ENCODE data around the gene RNF157. TPM values are rescaled to one million over a fixed set of nuclear protein-coding genes. Genes with fewer than 3 reads are reported as not detected.

Gene RNF157
- total and polyA plus RNA-seq, 2 of the 13 experiments (the other 11 are each of a cell fraction or from before 2014, with no cell fraction given), result 0.44 to 1.5 TPM

DNA sequence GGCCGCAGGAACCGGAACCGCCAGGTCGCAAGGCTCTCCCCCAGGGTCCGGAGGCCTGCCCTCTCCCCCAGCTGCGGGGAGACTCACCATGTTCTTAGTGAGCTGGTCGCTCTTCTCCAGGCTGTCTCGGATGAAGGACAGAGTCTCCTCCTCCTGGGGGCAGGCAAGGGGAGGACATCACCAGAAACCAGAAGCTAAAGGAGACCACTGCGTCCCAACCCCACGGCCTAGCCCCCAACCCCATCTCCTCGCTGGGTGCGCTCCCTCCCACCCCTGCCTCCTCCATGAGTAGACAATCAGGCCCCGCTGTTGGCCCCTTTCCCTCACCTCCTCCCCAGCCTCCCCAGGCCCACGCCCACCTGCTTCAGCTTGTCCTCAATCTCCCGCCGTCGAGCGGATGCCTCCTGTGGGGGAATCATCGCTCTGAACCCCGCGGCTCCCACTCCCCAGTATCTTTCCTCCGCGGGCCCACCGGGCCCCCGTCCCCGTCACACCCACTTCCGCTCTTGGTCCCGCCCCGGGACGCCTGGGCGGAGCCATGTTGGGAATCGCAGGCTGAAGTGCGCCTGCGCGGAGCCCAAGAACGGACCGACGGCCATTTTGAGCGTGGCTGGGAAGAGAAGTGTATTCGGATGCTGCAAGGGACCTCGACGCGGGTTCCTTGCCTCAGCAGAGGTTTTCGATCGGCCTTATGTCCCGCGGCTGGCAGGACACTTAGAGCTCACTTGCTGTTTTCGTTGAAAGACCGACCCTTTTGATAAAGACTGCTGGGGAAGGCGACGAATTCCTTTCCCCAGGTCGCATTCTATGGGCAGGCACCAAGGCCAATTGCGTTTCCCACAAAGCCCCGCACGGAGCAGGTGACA lies 136.8 kb downstream of the RNF157 start, which contains the start of gene EXOC7 (continued):
- TF ChIP-seq, protein P1, sequence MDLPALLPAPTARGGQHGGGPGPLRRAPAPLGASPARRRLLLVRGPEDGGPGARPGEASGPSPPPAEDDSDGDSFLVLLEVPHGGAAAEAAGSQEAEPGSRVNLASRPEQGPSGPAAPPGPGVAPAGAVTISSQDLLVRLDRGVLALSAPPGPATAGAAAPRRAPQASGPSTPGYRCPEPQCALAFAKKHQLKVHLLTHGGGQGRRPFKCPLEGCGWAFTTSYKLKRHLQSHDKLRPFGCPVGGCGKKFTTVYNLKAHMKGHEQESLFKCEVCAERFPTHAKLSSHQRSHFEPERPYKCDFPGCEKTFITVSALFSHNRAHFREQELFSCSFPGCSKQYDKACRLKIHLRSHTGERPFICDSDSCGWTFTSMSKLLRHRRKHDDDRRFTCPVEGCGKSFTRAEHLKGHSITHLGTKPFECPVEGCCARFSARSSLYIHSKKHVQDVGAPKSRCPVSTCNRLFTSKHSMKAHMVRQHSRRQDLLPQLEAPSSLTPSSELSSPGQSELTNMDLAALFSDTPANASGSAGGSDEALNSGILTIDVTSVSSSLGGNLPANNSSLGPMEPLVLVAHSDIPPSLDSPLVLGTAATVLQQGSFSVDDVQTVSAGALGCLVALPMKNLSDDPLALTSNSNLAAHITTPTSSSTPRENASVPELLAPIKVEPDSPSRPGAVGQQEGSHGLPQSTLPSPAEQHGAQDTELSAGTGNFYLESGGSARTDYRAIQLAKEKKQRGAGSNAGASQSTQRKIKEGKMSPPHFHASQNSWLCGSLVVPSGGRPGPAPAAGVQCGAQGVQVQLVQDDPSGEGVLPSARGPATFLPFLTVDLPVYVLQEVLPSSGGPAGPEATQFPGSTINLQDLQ (CRISPR knock-in tag; IDR thresholded peaks at IDR 0.05), result no peak
- TF ChIP-seq NAIF1 (CRISPR knock-in tag; IDR thresholded peaks at IDR 0.05; ENCODE audit: borderline replicate concordance), result 0 out of 2 replicates have a peak, but pooled peaks have one; percentile 52
- TF ChIP-seq MED1 (CRISPR knock-in tag; IDR thresholded peaks at IDR 0.05), result no peak; the same call in 1 of the 2 replicates
- 0 out of 2 replicates have a peak, but pooled peaks have one; percentile 47 for TF ChIP-seq CREB1 (IDR thresholded peaks at IDR 0.05)
- TF ChIP-seq CREB1 (CRISPR knock-in tag; IDR thresholded peaks at IDR 0.05), result peak; percentile 79; the same call in 1 of the 2 replicates
- peak; percentile 76; the same call in 1 of the 2 replicates for TF ChIP-seq GFI1 (CRISPR knock-in tag; IDR thresholded peaks at IDR 0.05; ENCODE audit: borderline replicate concordance)
- no peak for TF ChIP-seq ZNF256 (CRISPR knock-in tag; conservative IDR thresholded peaks at IDR 0.05)
- TF ChIP-seq ZNF788 (CRISPR knock-in tag; IDR thresholded peaks at IDR 0.05; ENCODE audit: borderline replicate concordance), result peak; percentile 0; the same call in 1 of the 2 replicates
- no peak for TF ChIP-seq ZNF510 (CRISPR knock-in tag; IDR thresholded peaks at IDR 0.05; ENCODE audit: low read depth)
- 0 out of 2 replicates have a peak, but pooled peaks have one; percentile 61 for TF ChIP-seq ZSCAN29 (CRISPR knock-in tag; conservative IDR thresholded peaks at IDR 0.05)
- TF ChIP-seq ZNF224 (CRISPR knock-in tag; IDR thresholded peaks at IDR 0.05), result peak; percentile 93; the same call in 1 of the 2 replicates
- TF ChIP-seq U2AF1 (optimal IDR thresholded peaks at IDR 0.05; ENCODE audit: low read depth, low read length), result peak; percentile 39
- TF ChIP-seq, protein P2, sequence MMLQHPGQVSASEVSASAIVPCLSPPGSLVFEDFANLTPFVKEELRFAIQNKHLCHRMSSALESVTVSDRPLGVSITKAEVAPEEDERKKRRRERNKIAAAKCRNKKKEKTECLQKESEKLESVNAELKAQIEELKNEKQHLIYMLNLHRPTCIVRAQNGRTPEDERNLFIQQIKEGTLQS (CRISPR knock-in tag; IDR thresholded peaks at IDR 0.05), result no peak
- TF ChIP-seq POLR2AphosphoS2 (IDR thresholded peaks at IDR 0.05; ENCODE audit: low read depth, low read length), result peak; percentile 63; the same call in 1 of the 2 replicates
- no peak for TF ChIP-seq ZNF383 (CRISPR knock-in tag; IDR thresholded peaks at IDR 0.05; ENCODE audit: borderline replicate concordance)
- peak; percentile 5; the same call in 1 of the 2 replicates for TF ChIP-seq NFKB2 (CRISPR knock-in tag; IDR thresholded peaks at IDR 0.05; ENCODE audit: borderline replicate concordance)
- TF ChIP-seq, protein P3, sequence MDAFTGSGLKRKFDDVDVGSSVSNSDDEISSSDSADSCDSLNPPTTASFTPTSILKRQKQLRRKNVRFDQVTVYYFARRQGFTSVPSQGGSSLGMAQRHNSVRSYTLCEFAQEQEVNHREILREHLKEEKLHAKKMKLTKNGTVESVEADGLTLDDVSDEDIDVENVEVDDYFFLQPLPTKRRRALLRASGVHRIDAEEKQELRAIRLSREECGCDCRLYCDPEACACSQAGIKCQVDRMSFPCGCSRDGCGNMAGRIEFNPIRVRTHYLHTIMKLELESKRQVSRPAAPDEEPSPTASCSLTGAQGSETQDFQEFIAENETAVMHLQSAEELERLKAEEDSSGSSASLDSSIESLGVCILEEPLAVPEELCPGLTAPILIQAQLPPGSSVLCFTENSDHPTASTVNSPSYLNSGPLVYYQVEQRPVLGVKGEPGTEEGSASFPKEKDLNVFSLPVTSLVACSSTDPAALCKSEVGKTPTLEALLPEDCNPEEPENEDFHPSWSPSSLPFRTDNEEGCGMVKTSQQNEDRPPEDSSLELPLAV (CRISPR knock-in tag; conservative IDR thresholded peaks at IDR 0.05; ENCODE audit: low read depth), result no peak
- TF ChIP-seq RARA (CRISPR knock-in tag; IDR thresholded peaks at IDR 0.05), result no peak
- TF ChIP-seq, protein P4, sequence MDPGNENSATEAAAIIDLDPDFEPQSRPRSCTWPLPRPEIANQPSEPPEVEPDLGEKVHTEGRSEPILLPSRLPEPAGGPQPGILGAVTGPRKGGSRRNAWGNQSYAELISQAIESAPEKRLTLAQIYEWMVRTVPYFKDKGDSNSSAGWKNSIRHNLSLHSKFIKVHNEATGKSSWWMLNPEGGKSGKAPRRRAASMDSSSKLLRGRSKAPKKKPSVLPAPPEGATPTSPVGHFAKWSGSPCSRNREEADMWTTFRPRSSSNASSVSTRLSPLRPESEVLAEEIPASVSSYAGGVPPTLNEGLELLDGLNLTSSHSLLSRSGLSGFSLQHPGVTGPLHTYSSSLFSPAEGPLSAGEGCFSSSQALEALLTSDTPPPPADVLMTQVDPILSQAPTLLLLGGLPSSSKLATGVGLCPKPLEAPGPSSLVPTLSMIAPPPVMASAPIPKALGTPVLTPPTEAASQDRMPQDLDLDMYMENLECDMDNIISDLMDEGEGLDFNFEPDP (CRISPR knock-in tag; conservative IDR thresholded peaks at IDR 0.05), result no peak
- TF ChIP-seq, protein P5, sequence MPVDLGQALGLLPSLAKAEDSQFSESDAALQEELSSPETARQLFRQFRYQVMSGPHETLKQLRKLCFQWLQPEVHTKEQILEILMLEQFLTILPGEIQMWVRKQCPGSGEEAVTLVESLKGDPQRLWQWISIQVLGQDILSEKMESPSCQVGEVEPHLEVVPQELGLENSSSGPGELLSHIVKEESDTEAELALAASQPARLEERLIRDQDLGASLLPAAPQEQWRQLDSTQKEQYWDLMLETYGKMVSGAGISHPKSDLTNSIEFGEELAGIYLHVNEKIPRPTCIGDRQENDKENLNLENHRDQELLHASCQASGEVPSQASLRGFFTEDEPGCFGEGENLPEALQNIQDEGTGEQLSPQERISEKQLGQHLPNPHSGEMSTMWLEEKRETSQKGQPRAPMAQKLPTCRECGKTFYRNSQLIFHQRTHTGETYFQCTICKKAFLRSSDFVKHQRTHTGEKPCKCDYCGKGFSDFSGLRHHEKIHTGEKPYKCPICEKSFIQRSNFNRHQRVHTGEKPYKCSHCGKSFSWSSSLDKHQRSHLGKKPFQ (CRISPR knock-in tag; IDR thresholded peaks at IDR 0.05; ENCODE audit: insufficient replicate concordance), result peak; percentile 60
